ENCODE data around the gene ARHGAP23. TPM values are rescaled to one million over a fixed set of nuclear protein-coding genes. Genes with fewer than 3 reads are reported as not detected.

Gene ARHGAP23
- total and polyA plus RNA-seq, 2 experiments from 2014 or later = 21.4 to 150 TPM

- Histone ChIP-seq H3K4me2 (no peak overlapping the region), H3K36me3 (ENCODE audit: insufficient read depth) (no peaks in the 10 kb centered on the region), H4K20me1 (replicated peaks; ENCODE audit: insufficient read depth) (peaks cover 15% of the 10 kb centered on the region), H2AFZ (no peak overlapping the region), H3K4me3 (no peak overlapping the region), H3K27me3 (ENCODE audit: insufficient read depth) (no peaks in the 10 kb centered on the region), H3F3A (replicated peaks; ENCODE audit: low read depth) (peaks cover 14% of the 10 kb centered on the region; the same call in 1 of the 2 replicates), H3K9me2 (ENCODE audit: insufficient read depth) (no peaks in the 10 kb centered on the region), H3K79me2 (replicated peaks; ENCODE audit: insufficient read depth) (peaks cover 91% of the 10 kb centered on the region), H3K4me1 (ENCODE audit: insufficient read depth) (peaks cover 48% of the 10 kb centered on the region), H3K27ac (ENCODE audit: low read depth) (no peak overlapping the region)
- Mint-ChIP-seq H3K36me3 (ENCODE audit: low read depth) (peaks cover 8% of the 10 kb centered on the region; the same call in 1 of the 3 replicates), H3K4me3 (no peak overlapping the region; the same call in 2 of the 3 replicates), H3K9me3 (no peaks in the 10 kb centered on the region), H3K27me3 (ENCODE audit: insufficient read depth, low read depth, poor library complexity) (peaks cover 15% of the 10 kb centered on the region), H3K27ac (no peak overlapping the region), H3K4me1 (peaks cover 65% of the 10 kb centered on the region)
- no peak for TF ChIP-seq ZNF462 (CRISPR knock-in tag; IDR thresholded peaks at IDR 0.05)
- no peak for TF ChIP-seq NANOG (IDR thresholded peaks at IDR 0.05; ENCODE audit: borderline replicate concordance)
- TF ChIP-seq, protein P1, sequence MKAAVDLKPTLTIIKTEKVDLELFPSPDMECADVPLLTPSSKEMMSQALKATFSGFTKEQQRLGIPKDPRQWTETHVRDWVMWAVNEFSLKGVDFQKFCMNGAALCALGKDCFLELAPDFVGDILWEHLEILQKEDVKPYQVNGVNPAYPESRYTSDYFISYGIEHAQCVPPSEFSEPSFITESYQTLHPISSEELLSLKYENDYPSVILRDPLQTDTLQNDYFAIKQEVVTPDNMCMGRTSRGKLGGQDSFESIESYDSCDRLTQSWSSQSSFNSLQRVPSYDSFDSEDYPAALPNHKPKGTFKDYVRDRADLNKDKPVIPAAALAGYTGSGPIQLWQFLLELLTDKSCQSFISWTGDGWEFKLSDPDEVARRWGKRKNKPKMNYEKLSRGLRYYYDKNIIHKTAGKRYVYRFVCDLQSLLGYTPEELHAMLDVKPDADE (IDR thresholded peaks at IDR 0.05) = no peak
- TF ChIP-seq ZNF114 (CRISPR knock-in tag; IDR thresholded peaks at IDR 0.05) = no peak
- TF ChIP-seq, protein P2, sequence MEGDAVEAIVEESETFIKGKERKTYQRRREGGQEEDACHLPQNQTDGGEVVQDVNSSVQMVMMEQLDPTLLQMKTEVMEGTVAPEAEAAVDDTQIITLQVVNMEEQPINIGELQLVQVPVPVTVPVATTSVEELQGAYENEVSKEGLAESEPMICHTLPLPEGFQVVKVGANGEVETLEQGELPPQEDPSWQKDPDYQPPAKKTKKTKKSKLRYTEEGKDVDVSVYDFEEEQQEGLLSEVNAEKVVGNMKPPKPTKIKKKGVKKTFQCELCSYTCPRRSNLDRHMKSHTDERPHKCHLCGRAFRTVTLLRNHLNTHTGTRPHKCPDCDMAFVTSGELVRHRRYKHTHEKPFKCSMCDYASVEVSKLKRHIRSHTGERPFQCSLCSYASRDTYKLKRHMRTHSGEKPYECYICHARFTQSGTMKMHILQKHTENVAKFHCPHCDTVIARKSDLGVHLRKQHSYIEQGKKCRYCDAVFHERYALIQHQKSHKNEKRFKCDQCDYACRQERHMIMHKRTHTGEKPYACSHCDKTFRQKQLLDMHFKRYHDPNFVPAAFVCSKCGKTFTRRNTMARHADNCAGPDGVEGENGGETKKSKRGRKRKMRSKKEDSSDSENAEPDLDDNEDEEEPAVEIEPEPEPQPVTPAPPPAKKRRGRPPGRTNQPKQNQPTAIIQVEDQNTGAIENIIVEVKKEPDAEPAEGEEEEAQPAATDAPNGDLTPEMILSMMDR (conservative IDR thresholded peaks at IDR 0.05; ENCODE audit: low read depth in 2 of 2) = no peak
- TF ChIP-seq POLR2AphosphoS5 (IDR thresholded peaks at IDR 0.05; ENCODE audit: low read depth) = no peak
- no peak for TF ChIP-seq REST (IDR thresholded peaks at IDR 0.05; ENCODE audit: unreplicated experiment)
- no peak for TF ChIP-seq ZNF331 (CRISPR knock-in tag; IDR thresholded peaks at IDR 0.05; ENCODE audit: low read depth)
- TF ChIP-seq EZH2 (IDR thresholded peaks at IDR 0.05; ENCODE audit: low read depth, unreplicated experiment) = no peak
- TF ChIP-seq STAT1 (IDR thresholded peaks at IDR 0.05; ENCODE audit: unreplicated experiment) = no peak
- no peak for TF ChIP-seq EZH2phosphoT487 (IDR thresholded peaks at IDR 0.05; ENCODE audit: unreplicated experiment)
- TF ChIP-seq CREB1 (CRISPR knock-in tag; IDR thresholded peaks at IDR 0.05; ENCODE audit: low read depth) = no peak
- TF ChIP-seq JUNB (IDR thresholded peaks at IDR 0.05; ENCODE audit: unreplicated experiment) = no peak
- ATAC-seq (no peak), DNase-seq (ENCODE audit: low spot score) (no peak)
Measured at GRCh38 chr17:38430822-38431221, 2.6 kb downstream of the ARHGAP23 start.

Data from GM23338 (cell line).